Mucosa of rectum (tissue), 2 donors: ENCODE measurements around the gene SFMBT1.

Source experiments
- H3K27ac ChIP-seq, 2 donors: one replicate each; pipeline ENCODE4 v1.7.0; 2013; ENCODE audit warnings: inconsistent platforms in 2 of 2, low read depth in 2 of 2, low read length in 2 of 2
- H3K27me3 ChIP-seq, 2 donors: one replicate each; pipeline ENCODE4 v1.7.0; 2013; ENCODE audit warnings: low read length in 2 of 2; ENCODE audit not compliant: control insufficient read depth in 2 of 2, insufficient read depth in 2 of 2
- H3K36me3 ChIP-seq, 2 donors: one replicate each; pipeline ENCODE4 v1.7.0; 2013; ENCODE audit warnings: low read length in 2 of 2; ENCODE audit not compliant: control insufficient read depth in 2 of 2, insufficient read depth in 2 of 2
- H3K4me1 ChIP-seq, 2 donors: one replicate each; pipeline ENCODE4 v1.7.0; 2013; ENCODE audit warnings: low read length in 2 of 2, mild to moderate bottlenecking in 1 of 2; ENCODE audit not compliant: control insufficient read depth in 2 of 2, insufficient read depth in 2 of 2
- H3K4me3 ChIP-seq, 2 donors: one replicate each; pipeline ENCODE4 v1.7.0; 2013; ENCODE audit warnings: low read length in 2 of 2
- H3K9ac ChIP-seq, 2 donors: one replicate each; pipeline ENCODE4 v1.7.0; 2013; ENCODE audit warnings: low read length in 2 of 2, low read depth in 1 of 2, mild to moderate bottlenecking in 1 of 2
- H3K9me3 ChIP-seq, 2 donors: one replicate each; pipeline ENCODE4 v1.7.0; 2013; ENCODE audit warnings: low read length in 2 of 2; ENCODE audit not compliant: control insufficient read depth in 2 of 2
- donor health status: healthy.
- donor health status: Normal muscosa, but diverticular disease.

SFMBT1 gene

GRCh38 chr3:53073553-53074365 lies 27.9 kb upstream of the SFMBT1 start:
- Histone ChIP-seq H3K36me3 (no peaks in the 10 kb centered on the region), H3K9ac (peak overlapping the region in 1 of 2 donors; percentile 86), H3K4me1 (peaks cover 6 to 9% of the 10 kb centered on the region in 2 donors), H3K27me3 (no peaks in the 10 kb centered on the region), H3K27ac (peak overlapping the region in 1 of 2 donors; percentile 68), H3K4me3 (peak overlapping the region; percentile 89 to 90), H3K9me3 (no peaks in the 10 kb centered on the region)

- peaks cover 6 to 11% of the 10 kb centered on the region in 2 donors for H3K4me1 ChIP-seq
- H3K27me3 ChIP-seq: no peaks in the 10 kb centered on the region
- H3K36me3 ChIP-seq: no peaks in the 10 kb centered on the region
- H3K9ac ChIP-seq: peak overlapping the region; percentile 85 to 86
- peak overlapping the region; percentile 89 to 90 for H3K4me3 ChIP-seq
- peak overlapping the region; percentile 56 to 68 for H3K27ac ChIP-seq
- H3K9me3 ChIP-seq: no peaks in the 10 kb centered on the region
Observed at GRCh38 chr3:53072653-53073552, 27.0 kb upstream of the SFMBT1 start.

- Histone ChIP-seq H3K9me3 (no peaks in the 10 kb centered on the region), H3K27ac (no peak overlapping the region), H3K36me3 (no peaks in the 10 kb centered on the region), H3K4me3 (peak overlapping the region; percentile 89 to 90), H3K4me1 (peaks cover 11 to 16% of the 10 kb centered on the region in 2 donors), H3K27me3 (no peaks in the 10 kb centered on the region), H3K9ac (no peak overlapping the region)
Observed at GRCh38 chr3:53071882-53072431, 26.1 kb upstream of the SFMBT1 start.

GRCh38 chr3:53069422-53070068 lies 23.7 kb upstream of the SFMBT1 start:
- H3K36me3 ChIP-seq: no peaks in the 10 kb centered on the region
- H3K9me3 ChIP-seq: no peaks in the 10 kb centered on the region
- no peak overlapping the region for H3K27ac ChIP-seq
- H3K9ac ChIP-seq: no peak overlapping the region
- no peak overlapping the region for H3K4me3 ChIP-seq
- peaks cover 11 to 16% of the 10 kb centered on the region in 2 donors for H3K4me1 ChIP-seq
- no peaks in the 10 kb centered on the region for H3K27me3 ChIP-seq

- no peaks in the 10 kb centered on the region for H3K36me3 ChIP-seq
- no peak overlapping the region for H3K27ac ChIP-seq
- H3K4me3 ChIP-seq: no peak overlapping the region
- peaks cover 11 to 16% of the 10 kb centered on the region in 2 donors for H3K4me1 ChIP-seq
- H3K9me3 ChIP-seq: no peaks in the 10 kb centered on the region
- H3K9ac ChIP-seq: no peak overlapping the region
- H3K27me3 ChIP-seq: no peaks in the 10 kb centered on the region
Observed at GRCh38 chr3:53068176-53068575, 22.3 kb upstream of the SFMBT1 start.

- Histone ChIP-seq H3K9me3 (no peaks in the 10 kb centered on the region), H3K4me1 (peaks cover 11 to 12% of the 10 kb centered on the region in 2 donors), H3K4me3 (no peak overlapping the region), H3K27ac (no peak overlapping the region), H3K27me3 (no peaks in the 10 kb centered on the region), H3K36me3 (no peaks in the 10 kb centered on the region), H3K9ac (no peak overlapping the region)
Observed at GRCh38 chr3:53067567-53067966, 21.7 kb upstream of the SFMBT1 start.

- Histone ChIP-seq H3K36me3 (no peaks in the 10 kb centered on the region), H3K4me1 (peaks cover 5 to 8% of the 10 kb centered on the region in 2 donors), H3K27ac (no peak overlapping the region), H3K9me3 (no peaks in the 10 kb centered on the region), H3K9ac (no peak overlapping the region), H3K4me3 (no peak overlapping the region), H3K27me3 (no peaks in the 10 kb centered on the region)
Observed at GRCh38 chr3:53065841-53066480, 20.1 kb upstream of the SFMBT1 start.

- Histone ChIP-seq H3K4me3 (no peak overlapping the region), H3K9ac (no peak overlapping the region), H3K27ac (no peak overlapping the region)
Observed at GRCh38 chr3:53062905-53063304, 17.0 kb upstream of the SFMBT1 start.

GRCh38 chr3:53056442-53056841 lies 10.6 kb upstream of the SFMBT1 start:
- Histone ChIP-seq H3K4me1 (no peaks in the 10 kb centered on the region), H3K9ac (no peak overlapping the region), H3K36me3 (no peaks in the 10 kb centered on the region), H3K27me3 (no peaks in the 10 kb centered on the region), H3K27ac (no peak overlapping the region), H3K4me3 (no peak overlapping the region), H3K9me3 (no peaks in the 10 kb centered on the region)

More at GRCh38 chr3:53062905-53063304, 17.0 kb upstream of the SFMBT1 start:
- Histone ChIP-seq H3K27me3 (no peaks in the 10 kb centered on the region), H3K9me3 (no peaks in the 10 kb centered on the region), H3K4me1 (peaks cover 5% of the 10 kb centered on the region in 2 donors), H3K36me3 (no peaks in the 10 kb centered on the region)
